ENCODE measurements around the gene ZNF664.
"Not testable (repeated sequence)": the region's sequence is repeated elsewhere in the genome, so short reads cannot be mapped to it uniquely, and the experiment has no call there.

Gene ZNF664

DNA sequence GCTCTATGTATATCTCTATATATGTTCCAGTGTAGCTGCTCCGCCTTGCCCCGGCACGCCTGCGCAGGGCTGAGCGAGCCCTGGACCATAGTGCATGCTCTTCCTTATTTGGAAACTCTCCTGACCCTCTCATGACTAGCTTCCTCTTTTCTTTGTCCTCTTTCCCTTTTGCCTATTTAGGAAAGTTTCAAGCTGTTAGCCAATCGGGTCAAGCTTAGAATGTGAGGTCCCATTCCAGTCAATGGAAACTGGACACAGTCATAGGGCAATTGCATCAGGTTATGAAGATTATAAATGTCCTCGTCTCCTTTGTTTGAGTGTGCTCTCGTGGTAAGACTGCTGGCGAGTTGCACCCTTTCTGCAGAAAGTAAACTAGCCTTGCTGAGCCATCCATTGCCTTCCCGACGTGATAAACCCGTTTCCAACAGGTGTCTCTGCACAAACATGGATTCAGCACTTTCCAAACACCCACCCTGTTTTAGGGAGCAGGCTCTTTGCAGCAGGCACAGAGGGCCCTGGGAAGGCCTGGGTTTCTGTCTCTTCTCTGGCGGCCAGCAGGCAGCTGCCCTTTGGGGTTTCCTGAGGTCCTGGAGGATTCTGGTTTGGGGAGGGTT lies 31.3 kb upstream of the ZNF664 start:
- no peak for DNase-seq (ENCODE audit: low read depth)

DNA sequence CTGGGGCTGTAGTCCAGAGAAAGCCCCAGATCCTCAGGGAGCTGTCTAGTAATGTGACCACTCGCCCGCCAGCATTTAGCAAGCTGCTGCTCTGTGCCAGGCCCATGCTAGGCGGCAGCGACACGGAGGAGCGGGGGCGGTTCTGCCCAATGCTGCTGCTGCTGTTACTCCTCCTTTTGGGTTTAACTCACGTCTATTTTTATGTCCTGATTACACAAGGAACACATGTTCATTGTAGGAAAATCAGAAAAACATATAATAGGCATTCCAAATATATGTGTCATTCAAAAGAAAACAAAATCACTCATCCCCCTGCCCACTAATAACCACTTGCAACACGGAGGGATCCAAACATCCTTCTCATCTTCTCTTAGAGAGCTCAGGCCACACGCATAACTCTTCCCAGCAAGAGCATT lies 30.8 kb upstream of the ZNF664 start:
- no peak for DNase-seq (ENCODE audit: low read depth)

- no peak for DNase-seq (ENCODE audit: low read depth)
Observed at GRCh38 chr12:123942911-123943648, 29.9 kb upstream of the ZNF664 start.

DNA sequence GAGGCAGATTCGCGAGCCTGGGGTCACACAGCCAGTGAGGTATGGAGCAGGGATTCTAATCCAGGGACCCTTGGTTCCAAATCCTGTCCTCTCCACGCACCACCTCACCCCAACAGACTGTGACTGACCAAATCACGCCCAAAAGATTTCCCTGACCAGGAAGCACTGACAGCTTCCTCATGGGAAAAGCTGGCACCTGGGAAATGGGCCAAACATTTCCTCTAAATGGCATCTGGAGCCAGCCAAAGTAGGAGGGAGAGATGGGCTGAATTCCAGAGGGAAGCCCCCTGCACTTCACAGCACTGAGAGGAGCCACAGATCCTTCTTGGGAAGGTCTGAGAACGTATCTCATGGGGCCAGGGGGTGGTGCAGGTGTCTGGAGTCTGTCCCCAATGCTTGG lies 29.2 kb upstream of the ZNF664 start:
- no peak for DNase-seq (ENCODE audit: low read depth)

GRCh38 chr12:123944696-123945095 lies 28.3 kb upstream of the ZNF664 start:
- no peak for DNase-seq (ENCODE audit: low read depth)

GRCh38 chr12:123945287-123946151 lies 27.5 kb upstream of the ZNF664 start:
- DNase-seq (ENCODE audit: low read depth), result no peak

- no peak for DNase-seq (ENCODE audit: low read depth)
Observed at GRCh38 chr12:123946152-123946515, 26.9 kb upstream of the ZNF664 start.

DNA sequence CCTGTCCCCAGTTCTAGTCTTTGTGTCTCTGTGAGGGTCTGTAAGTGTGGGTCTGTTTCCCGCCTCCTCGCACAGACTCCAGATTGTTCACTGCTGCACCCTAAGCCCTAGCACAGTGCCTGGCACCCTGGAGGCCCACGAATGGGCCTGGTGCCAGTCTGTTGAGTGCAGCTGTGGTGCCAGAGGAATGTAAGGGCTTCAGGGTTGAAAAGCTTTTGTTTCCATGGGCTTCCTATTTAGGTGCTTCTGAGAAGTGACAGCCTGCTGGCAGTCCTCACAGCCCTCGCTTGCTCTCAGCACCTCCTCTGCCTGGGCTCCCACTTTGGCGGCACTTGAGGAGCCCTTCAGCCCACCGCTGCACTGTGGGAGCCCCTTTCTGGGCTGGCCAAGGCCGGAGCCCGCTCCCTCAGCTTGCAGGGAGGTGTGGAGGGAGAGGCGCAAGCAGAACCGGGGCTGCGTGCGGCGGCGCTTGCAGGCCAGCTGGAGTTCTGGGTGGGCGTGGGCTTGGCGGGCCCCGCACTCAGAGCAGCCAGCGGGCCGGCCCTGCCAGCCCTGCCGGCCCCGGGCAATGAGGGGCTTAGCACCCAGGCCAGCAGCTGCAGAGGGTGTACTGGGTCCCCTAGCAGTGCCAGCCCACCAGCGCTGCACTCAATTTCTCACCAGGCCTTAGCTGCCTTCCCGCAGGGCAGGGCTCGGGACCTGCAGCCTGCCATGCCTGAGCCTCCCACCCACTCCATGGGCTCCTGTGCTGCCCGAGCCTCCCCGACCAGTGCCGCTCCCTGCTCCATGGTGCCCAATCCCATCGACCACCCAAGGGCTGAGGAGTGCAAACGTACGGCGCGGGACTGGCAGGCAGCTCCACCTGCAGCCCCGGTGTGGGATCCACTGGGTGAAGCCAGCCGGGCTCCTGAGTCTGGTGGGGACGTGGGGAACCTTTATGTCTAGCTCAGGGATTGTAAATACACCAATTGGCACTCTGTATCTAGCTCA lies 26.2 kb upstream of the ZNF664 start:
- DNase-seq (ENCODE audit: low read depth), result not testable (repeated sequence)

GRCh38 chr12:123947531-123947930 lies 25.5 kb upstream of the ZNF664 start:
- DNase-seq (ENCODE audit: low read depth), result not testable (repeated sequence)

DNA sequence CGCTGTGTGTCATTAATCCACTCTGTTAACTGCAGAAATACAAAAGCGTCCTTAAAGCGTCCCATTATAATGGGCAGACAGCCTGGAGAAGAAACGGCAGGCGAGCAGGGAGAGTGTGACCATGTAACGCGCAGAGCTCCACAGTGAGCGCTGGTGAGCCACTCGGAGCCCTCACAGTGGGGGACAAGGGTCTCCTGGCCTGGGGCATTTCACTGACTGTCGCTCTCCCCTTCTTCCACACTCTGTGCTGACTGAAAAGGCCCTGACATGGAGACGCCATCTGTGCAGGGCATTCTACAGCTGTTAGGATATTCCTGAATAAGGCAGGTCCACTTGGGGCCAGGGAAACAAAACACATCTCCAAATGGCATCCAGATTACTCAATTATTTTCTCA lies 24.6 kb upstream of the ZNF664 start:
- no peak for DNase-seq (ENCODE audit: low read depth)

- no peak for DNase-seq (ENCODE audit: low read depth)
Observed at GRCh38 chr12:123948796-123949769, 23.9 kb upstream of the ZNF664 start.

GRCh38 chr12:123949770-123950165 lies 23.2 kb upstream of the ZNF664 start:
- no peak for DNase-seq (ENCODE audit: low read depth)

DNA sequence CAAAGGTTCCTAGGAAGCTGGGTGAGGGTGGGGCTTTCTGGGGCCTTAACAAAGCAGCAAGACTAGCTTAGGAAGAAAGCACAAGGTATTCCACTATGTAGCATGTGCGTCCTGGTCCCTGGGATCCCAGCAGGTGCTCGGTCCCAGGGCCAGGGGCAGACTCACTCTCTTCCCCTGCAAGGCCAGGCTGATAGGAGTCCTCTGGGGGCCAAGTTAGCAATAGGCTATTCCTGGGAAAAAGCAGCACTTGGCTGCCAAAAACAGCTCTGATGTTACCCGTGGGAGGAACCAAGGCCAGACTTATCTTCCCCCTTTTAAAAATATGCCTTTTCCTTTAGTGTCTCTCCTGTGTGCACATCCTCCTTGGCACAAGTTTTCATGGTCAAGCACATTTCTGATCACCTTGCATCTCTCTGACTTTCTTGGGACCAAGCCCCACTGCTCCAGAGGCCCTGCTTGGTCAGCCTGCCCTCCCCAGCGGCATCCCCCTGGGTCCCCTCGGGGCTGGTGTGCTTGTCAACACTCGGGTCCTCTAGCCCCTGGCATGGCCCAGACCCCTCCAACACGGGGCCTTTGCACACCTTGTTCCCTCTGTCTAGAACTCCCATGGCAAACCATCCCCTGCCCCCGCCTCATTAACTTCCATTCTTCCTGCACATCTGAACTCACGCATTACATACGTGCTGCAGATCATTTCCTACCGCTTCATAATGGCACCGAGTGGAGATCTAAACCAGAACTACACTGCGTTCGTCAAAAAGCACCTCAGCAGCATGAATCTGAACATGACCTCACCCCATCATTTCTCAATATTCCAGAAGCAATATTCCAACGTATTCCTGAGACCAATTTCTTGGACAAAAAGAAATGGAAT lies 22.3 kb upstream of the ZNF664 start:
- DNase-seq (ENCODE audit: low read depth), result no peak

- DNase-seq (ENCODE audit: low read depth), result no peak
Observed at GRCh38 chr12:123951467-123951866, 21.5 kb upstream of the ZNF664 start.

DNA sequence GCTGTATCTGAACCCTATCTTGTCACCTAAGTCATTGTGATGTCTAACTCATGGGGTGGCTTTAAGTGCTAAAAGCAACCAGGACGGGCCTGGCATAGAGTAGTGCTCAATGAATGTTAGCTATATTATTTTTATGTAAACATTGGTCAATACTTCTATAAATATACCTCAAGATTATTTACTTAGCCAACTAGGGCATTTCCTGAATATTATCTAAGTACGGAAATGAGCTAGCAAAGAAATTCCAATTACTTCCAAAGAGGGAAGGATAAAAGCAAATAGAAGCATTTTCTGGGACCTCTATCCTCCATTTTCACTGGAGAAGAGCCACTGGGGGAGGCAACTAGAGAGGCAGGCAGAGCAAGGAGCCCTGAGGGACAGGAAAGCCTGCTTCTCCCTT lies 21.0 kb upstream of the ZNF664 start:
- DNase-seq (ENCODE audit: low read depth), result no peak

DNA sequence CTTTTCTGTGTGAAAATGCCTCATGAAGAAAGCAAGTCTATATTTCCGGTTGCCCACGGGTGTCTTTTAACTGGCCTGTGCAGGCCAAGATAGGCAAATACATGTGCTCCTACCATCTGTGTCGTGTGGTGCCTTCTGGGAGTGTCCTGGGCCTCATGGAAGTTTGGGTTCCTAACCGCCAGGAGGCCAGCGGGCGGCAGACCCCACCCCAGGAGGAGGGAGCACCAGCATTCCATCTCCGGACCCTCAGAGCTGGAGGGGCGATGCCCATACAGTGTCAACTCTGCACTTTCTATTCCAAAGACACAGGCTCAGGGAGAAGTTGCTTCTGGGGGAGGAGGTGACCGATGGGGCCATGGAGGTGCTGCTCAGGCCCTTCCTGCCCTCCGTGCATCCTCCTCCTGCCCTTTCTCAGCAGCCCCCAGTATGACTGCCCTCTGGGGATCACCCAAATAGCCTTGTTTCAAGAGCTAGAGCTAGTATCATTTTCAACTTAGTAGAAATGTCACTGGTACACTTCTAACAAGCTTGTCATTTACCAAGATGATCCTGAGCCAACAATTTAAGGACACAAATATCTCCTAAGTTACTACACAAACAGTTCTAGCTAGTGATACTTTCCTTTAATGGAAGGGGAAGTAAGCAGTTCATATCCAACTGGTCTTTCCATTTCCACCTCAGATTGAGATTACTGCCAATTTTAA lies 18.2 kb upstream of the ZNF664 start:
- DNase-seq (ENCODE audit: low read depth), result no peak

GRCh38 chr12:123956249-123956648 lies 16.8 kb upstream of the ZNF664 start:
- DNase-seq (ENCODE audit: low read depth), result no peak

- DNase-seq (ENCODE audit: low read depth), result no peak
Observed at GRCh38 chr12:123957196-123957595, 15.8 kb upstream of the ZNF664 start.

DNA sequence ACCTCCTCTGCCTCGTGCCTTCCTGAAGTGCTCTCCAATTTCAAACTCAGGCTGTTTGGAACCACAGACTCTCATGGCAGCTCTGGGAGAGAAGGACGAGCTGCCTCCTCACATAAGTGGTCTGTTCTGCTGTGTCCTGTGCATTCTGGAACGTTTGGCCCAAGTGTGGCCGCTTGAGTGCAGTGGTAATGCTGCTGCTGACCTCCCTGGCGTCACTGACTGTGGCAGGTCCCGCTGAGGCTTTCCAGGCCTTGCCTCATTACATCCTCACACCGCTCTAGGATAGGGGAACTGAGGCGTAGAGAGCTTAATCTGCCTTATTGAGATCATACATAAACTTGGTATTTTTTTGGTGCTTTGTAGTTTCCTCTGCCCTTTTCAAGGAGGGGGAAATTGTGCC lies 14.6 kb upstream of the ZNF664 start:
- DNase-seq (ENCODE audit: low read depth), result no peak
